ENCODE data around the gene LOXL3. TPM values are rescaled to one million over a fixed set of nuclear protein-coding genes. Genes with fewer than 3 reads are reported as not detected.

LOXL3 gene
- total RNA-seq, 2 experiments from 2014 or later = 0.42 to 0.62 TPM

GRCh38 chr2:74582184-74582583 is 28.4 kb upstream of the LOXL3 start:
- H3K4me3 Mint-ChIP-seq = no peak overlapping the region
- ATAC-seq (ENCODE audit: low read depth) (no peak), DNase-seq (no peak)
- H3K27ac Mint-ChIP-seq = no peak overlapping the region
- no peaks in the 10 kb centered on the region for H3K9me3 Mint-ChIP-seq
- POLR2A ChIA-PET = interaction anchor here (0.6 kb wide), 1 partner anchor 363 kb away, joined by 4 read pairs; no protein-coding TSS in a partner anchor
- peaks cover 27% of the 10 kb centered on the region for H3K4me1 Mint-ChIP-seq
- H3K36me3 Mint-ChIP-seq = no peaks in the 10 kb centered on the region
- H3K27me3 Mint-ChIP-seq = peaks cover 5% of the 10 kb centered on the region

GRCh38 chr2:74581463-74581862 is 27.7 kb upstream of the LOXL3 start:
- Mint-ChIP-seq H3K27me3 (peaks cover 5% of the 10 kb centered on the region), H3K27ac (no peak overlapping the region), H3K4me3 (no peak overlapping the region), H3K36me3 (no peaks in the 10 kb centered on the region), H3K9me3 (no peaks in the 10 kb centered on the region), H3K4me1 (peaks cover 32% of the 10 kb centered on the region)
- DNase-seq (no peak), ATAC-seq (ENCODE audit: low read depth) (no peak)
- POLR2A ChIA-PET = no interaction called here

- Mint-ChIP-seq H3K27ac (no peak overlapping the region), H3K4me1 (peaks cover 28% of the 10 kb centered on the region), H3K4me3 (no peak overlapping the region), H3K9me3 (peaks cover 2% of the 10 kb centered on the region), H3K27me3 (peaks cover 5% of the 10 kb centered on the region), H3K36me3 (peaks cover 2% of the 10 kb centered on the region)
- DNase-seq (no peak), ATAC-seq (ENCODE audit: low read depth) (no peak)
- POLR2A ChIA-PET = no interaction called here
Observed at GRCh38 chr2:74578408-74578807, 24.7 kb upstream of the LOXL3 start.

DNA sequence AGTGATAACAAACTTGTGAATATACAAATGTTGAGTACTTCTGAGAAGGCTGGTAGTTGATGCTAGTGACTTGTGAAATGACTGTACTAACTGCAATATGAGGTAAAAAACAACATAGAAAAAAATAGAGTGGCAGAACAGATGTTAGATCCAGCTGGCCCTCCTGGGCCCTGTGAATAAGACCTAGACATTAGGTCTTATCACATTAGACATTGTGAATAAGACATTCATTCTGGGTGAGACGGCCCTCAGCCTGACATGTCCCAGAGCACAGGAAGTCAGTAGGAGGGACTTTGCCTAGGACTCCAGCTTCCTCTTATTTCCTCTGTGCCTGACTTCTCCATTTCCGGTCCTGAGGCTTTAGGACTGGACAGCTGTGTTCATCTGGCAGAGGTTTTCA is 23.7 kb upstream of the LOXL3 start:
- no peak overlapping the region for H3K27ac Mint-ChIP-seq
- peaks cover 27% of the 10 kb centered on the region for H3K4me1 Mint-ChIP-seq
- no peak for ATAC-seq (ENCODE audit: low read depth)
- H3K4me3 Mint-ChIP-seq = no peak overlapping the region
- peaks cover 2% of the 10 kb centered on the region for H3K9me3 Mint-ChIP-seq
- no peak for DNase-seq
- POLR2A ChIA-PET = interaction anchor here (1.2 kb wide), 1 partner anchor 25 kb away, joined by 3 read pairs; no protein-coding TSS in a partner anchor
- H3K27me3 Mint-ChIP-seq = peaks cover 5% of the 10 kb centered on the region
- H3K36me3 Mint-ChIP-seq = peaks cover 2% of the 10 kb centered on the region

- POLR2A ChIA-PET = interaction anchor here (0.6 to 1.2 kb wide), 2 partner anchors 25 to 398 kb away, joined by 3 read pairs; no protein-coding TSS in a partner anchor
- H3K27me3 Mint-ChIP-seq = peaks cover 1% of the 10 kb centered on the region
- peaks cover 27% of the 10 kb centered on the region for H3K4me1 Mint-ChIP-seq
- no peak for ATAC-seq (ENCODE audit: low read depth)
- DNase-seq = no peak
- H3K27ac Mint-ChIP-seq = no peak overlapping the region
- H3K9me3 Mint-ChIP-seq = peaks cover 2% of the 10 kb centered on the region
- H3K36me3 Mint-ChIP-seq = peaks cover 2% of the 10 kb centered on the region
- no peak overlapping the region for H3K4me3 Mint-ChIP-seq
Observed at GRCh38 chr2:74576863-74577229, 23.1 kb upstream of the LOXL3 start.

DNA sequence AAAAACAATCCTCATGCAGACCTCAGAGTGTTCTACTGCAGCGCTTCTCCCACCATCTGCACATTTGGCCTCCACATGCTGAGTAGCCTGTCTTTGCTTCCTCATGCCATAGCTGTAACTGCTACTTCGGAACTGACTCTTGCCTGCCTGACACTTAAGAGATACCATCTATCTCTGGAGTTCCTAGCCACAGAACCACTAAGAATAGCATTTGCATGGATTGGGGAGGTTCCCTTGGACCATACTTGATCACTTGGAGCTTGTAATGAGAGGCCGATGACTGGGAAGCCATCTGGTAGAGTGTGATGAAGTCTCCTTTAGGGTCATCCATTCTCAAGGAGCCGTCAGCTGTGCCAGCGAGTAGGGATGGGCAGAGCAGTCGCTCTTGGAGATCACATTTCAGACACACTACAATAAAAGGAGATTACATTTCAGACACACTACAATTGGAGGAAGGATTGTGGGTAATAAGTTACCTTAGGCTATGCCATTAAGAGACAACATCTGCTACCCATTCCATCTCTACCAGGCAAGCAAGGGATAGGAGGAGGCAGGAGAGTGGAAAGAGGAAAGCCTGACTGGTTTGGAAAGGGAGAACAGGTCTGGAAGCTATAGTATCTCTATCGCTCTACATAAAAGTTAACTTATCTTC is 22.6 kb upstream of the LOXL3 start:
- ATAC-seq (ENCODE audit: low read depth) = no peak
- Mint-ChIP-seq H3K27ac (no peak overlapping the region), H3K4me3 (no peak overlapping the region), H3K36me3 (peaks cover 2% of the 10 kb centered on the region), H3K9me3 (peaks cover 2% of the 10 kb centered on the region), H3K4me1 (peaks cover 27% of the 10 kb centered on the region), H3K27me3 (no peaks in the 10 kb centered on the region)
- POLR2A ChIA-PET = interaction anchor here (0.6 kb wide), 1 partner anchor 397 kb away, joined by 3 read pairs; no protein-coding TSS in a partner anchor
- DNase-seq = no peak

GRCh38 chr2:74575320-74575719 is 21.6 kb upstream of the LOXL3 start:
- Mint-ChIP-seq H3K27ac (no peak overlapping the region), H3K4me1 (peaks cover 27% of the 10 kb centered on the region), H3K27me3 (no peaks in the 10 kb centered on the region), H3K9me3 (peaks cover 2% of the 10 kb centered on the region), H3K4me3 (no peak overlapping the region), H3K36me3 (peaks cover 2% of the 10 kb centered on the region)
- ATAC-seq (ENCODE audit: low read depth) (no peak), DNase-seq (no peak)
- POLR2A ChIA-PET = interaction anchor here (0.8 to 1.0 kb wide), 2 partner anchors 17 to 20 kb away, joined by 3 read pairs; no protein-coding TSS in a partner anchor

GRCh38 chr2:74573747-74574562 is 20.2 kb upstream of the LOXL3 start:
- H3K4me1 Mint-ChIP-seq = peaks cover 27% of the 10 kb centered on the region
- peak overlapping the region; percentile 69 for H3K4me3 Mint-ChIP-seq
- no peaks in the 10 kb centered on the region for H3K27me3 Mint-ChIP-seq
- H3K27ac Mint-ChIP-seq = peak overlapping the region; percentile 73
- DNase-seq (no peak), ATAC-seq (ENCODE audit: low read depth) (peak; percentile 95)
- peaks cover 2% of the 10 kb centered on the region for H3K36me3 Mint-ChIP-seq
- POLR2A ChIA-PET = interaction anchor here (0.8 to 2.6 kb wide), 4 partner anchors 10 to 267 kb away, joined by 3 to 7 read pairs (median 4); no protein-coding TSS in a partner anchor
- peaks cover 2% of the 10 kb centered on the region for H3K9me3 Mint-ChIP-seq

- Mint-ChIP-seq H3K4me1 (peaks cover 31% of the 10 kb centered on the region), H3K9me3 (peaks cover 2% of the 10 kb centered on the region), H3K4me3 (no peak overlapping the region), H3K27me3 (no peaks in the 10 kb centered on the region), H3K36me3 (peaks cover 2% of the 10 kb centered on the region), H3K27ac (no peak overlapping the region)
- DNase-seq = no peak
- ATAC-seq (ENCODE audit: low read depth) = no peak
- POLR2A ChIA-PET = interaction anchor here (0.8 to 2.6 kb wide), 2 partner anchors 14 to 114 kb away, joined by 3 to 7 read pairs; partner anchors contain the start of gene WBP1
Observed at GRCh38 chr2:74572178-74572925, 18.6 kb upstream of the LOXL3 start.

GRCh38 chr2:74571058-74571457 is 17.3 kb upstream of the LOXL3 start:
- no peaks in the 10 kb centered on the region for H3K27me3 Mint-ChIP-seq
- H3K4me3 Mint-ChIP-seq = no peak overlapping the region
- peaks cover 2% of the 10 kb centered on the region for H3K9me3 Mint-ChIP-seq
- H3K27ac Mint-ChIP-seq = no peak overlapping the region
- no peak for DNase-seq
- peaks cover 2% of the 10 kb centered on the region for H3K36me3 Mint-ChIP-seq
- POLR2A ChIA-PET = interaction anchor here (2.6 kb wide), 1 partner anchor 13 kb away, joined by 7 read pairs; no protein-coding TSS in a partner anchor
- no peak for ATAC-seq (ENCODE audit: low read depth)
- H3K4me1 Mint-ChIP-seq = peaks cover 33% of the 10 kb centered on the region

DNA sequence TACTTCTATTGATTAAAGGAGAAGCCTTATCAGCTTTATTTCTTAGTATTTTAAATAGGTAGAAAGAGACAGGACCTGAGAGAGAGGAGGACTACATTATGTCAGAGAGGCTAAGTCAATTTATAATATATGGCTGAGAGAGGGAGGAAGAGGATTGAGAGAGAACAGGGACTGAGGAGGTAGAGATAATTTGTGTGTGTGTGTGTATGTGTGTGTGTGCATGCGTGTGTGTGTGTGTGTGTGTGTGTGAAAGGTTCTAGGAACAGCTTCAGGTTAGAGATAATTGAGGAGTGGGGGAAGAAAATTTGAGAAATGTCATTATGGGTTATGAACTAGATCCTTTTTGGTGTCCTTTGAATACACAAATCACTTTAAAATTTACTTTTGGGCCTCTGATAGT is 15.9 kb upstream of the LOXL3 start:
- ATAC-seq (ENCODE audit: low read depth) = no peak
- POLR2A ChIA-PET = interaction anchor here (0.7 kb wide), 1 partner anchor 16 kb away, joined by 3 read pairs; the partner anchor contains the start of gene LOXL3
- peaks cover 2% of the 10 kb centered on the region for H3K36me3 Mint-ChIP-seq
- no peak overlapping the region for H3K4me3 Mint-ChIP-seq
- no peaks in the 10 kb centered on the region for H3K27me3 Mint-ChIP-seq
- DNase-seq = no peak
- no peak overlapping the region for H3K27ac Mint-ChIP-seq
- H3K9me3 Mint-ChIP-seq = peaks cover 2% of the 10 kb centered on the region
- H3K4me1 Mint-ChIP-seq = peaks cover 36% of the 10 kb centered on the region

- DNase-seq (no peak), ATAC-seq (ENCODE audit: low read depth) (no peak)
- Mint-ChIP-seq H3K36me3 (no peaks in the 10 kb centered on the region), H3K4me1 (peaks cover 23% of the 10 kb centered on the region), H3K9me3 (no peaks in the 10 kb centered on the region), H3K27ac (no peak overlapping the region), H3K27me3 (no peaks in the 10 kb centered on the region), H3K4me3 (no peak overlapping the region)
- POLR2A ChIA-PET = interaction anchor here (1.2 to 2.2 kb wide), 3 partner anchors 10 to 52 kb away, joined by 3 to 6 read pairs (median 5); no protein-coding TSS in a partner anchor
Observed at GRCh38 chr2:74567881-74568280, 14.1 kb upstream of the LOXL3 start.

- Mint-ChIP-seq H3K9me3 (no peaks in the 10 kb centered on the region), H3K36me3 (no peaks in the 10 kb centered on the region), H3K4me3 (peak overlapping the region; percentile 19), H3K27ac (peak overlapping the region; percentile 56), H3K4me1 (peaks cover 30% of the 10 kb centered on the region), H3K27me3 (peaks cover under 1% of the 10 kb centered on the region)
- DNase-seq = no peak
- ATAC-seq (ENCODE audit: low read depth) = peak; percentile 18
- POLR2A ChIA-PET = interaction anchor here (0.7 to 2.2 kb wide), 4 partner anchors 8 to 51 kb away, joined by 3 to 6 read pairs (median 4); partner anchors contain the start of gene LOXL3
Observed at GRCh38 chr2:74566754-74567085, 13.0 kb upstream of the LOXL3 start.
